GM12878 (cell line): ENCODE data around the gene GHITM. TPM values are rescaled to one million over a fixed set of nuclear protein-coding genes. Genes with fewer than 3 reads are reported as not detected.

ENCODE experiments used
- ATAC-seq: fragments of 200-7000 bp; cut with Tn5 transposase; 3 replicates; pipeline ENCODE4 v1.9.1; 2020; ENCODE audit warnings: mild to moderate bottlenecking, moderate library complexity
- BruUV-seq: library from RNA; stranded (reverse); fragments of 400-500 nt; replicated peaks from 2 replicates; lab custom pipeline; 2021; lab: Mats Ljungman, UMichigan
- CTCF ChIA-PET: fragments of 300-600 bp; sonication (Branson Sonifier 250); formaldehyde crosslinking; extraction: SDS; loops from one replicate; lab custom pipeline; 2021; ENCODE audit warnings: inconsistent platforms; lab: Yijun Ruan, JAX
- POLR2A ChIA-PET: fragments of 350-600 bp; formaldehyde crosslinking; extraction: SDS; loops from one replicate; lab custom pipeline; 2021; ENCODE audit warnings: inconsistent platforms; lab: Charles Lee
- RAD21 ChIA-PET: fragments of 300-600 bp; sonication (Branson Sonifier 250); formaldehyde crosslinking; loops from one replicate; lab custom pipeline; 2023; ENCODE audit warnings: antibody characterized with exemption; ENCODE audit not compliant: unreplicated experiment; lab: Charles Lee
- SMC1A ChIA-PET: fragments of 300-600 bp; sonication (Branson Sonifier 250); formaldehyde crosslinking; loops from one replicate; lab custom pipeline; 2023; ENCODE audit not compliant: unreplicated experiment, uncharacterized antibody; lab: Charles Lee
- DNase-seq: peaks from one replicate; pipeline ENCODE4 v3.0.0-alpha.2; 2011; ENCODE audit warnings: low read depth, low spot score
- FAIRE-seq: peaks from 3 replicates; lab custom pipeline; 2011; peaks lifted over from hg19 to GRCh38; lab: Jason Lieb, UNC
- H2AFZ ChIP-seq: 2 replicates; pipeline ENCODE4 v1.6.0; 2011; ENCODE audit warnings: low read depth, low read length, control low read depth; ENCODE audit not compliant: control insufficient read depth
- H3K27ac ChIP-seq: 2 replicates; pipeline ENCODE4 v1.5.1; 2011; ENCODE audit warnings: control low read depth; ENCODE audit not compliant: control insufficient read depth, insufficient read depth
- H3K27me3 ChIP-seq, 2 experiments: replicated peaks in 1 of 2; 2 replicates each; pipeline versions ENCODE4 v1.6.0 to v1.6.1; 2011; ENCODE audit warnings: low read length in 1 of 2; ENCODE audit not compliant: control insufficient read depth in 2 of 2, insufficient read depth in 2 of 2
- H3K36me3 ChIP-seq, 2 experiments: 2 replicates each; pipeline ENCODE4 v1.5.1; 2011; ENCODE audit warnings: low read length in 1 of 2; ENCODE audit not compliant: control insufficient read depth in 2 of 2, insufficient read depth in 2 of 2
- H3K4me1 ChIP-seq: 2 replicates; pipeline ENCODE4 v1.6.1; 2011; ENCODE audit warnings: mild to moderate bottlenecking, low read length, moderate library complexity, mixed read lengths; ENCODE audit not compliant: control insufficient read depth, insufficient read depth
- H3K4me2 ChIP-seq: 2 replicates; pipeline ENCODE4 v1.6.0; 2011; ENCODE audit warnings: control low read depth; ENCODE audit not compliant: control insufficient read depth, insufficient read depth
- H3K4me3 ChIP-seq: fragments of 200-600 bp; sonication (generic); 2 replicates; pipeline ENCODE4 v1.5.1; 2016
- H3K79me2 ChIP-seq: 2 replicates; pipeline ENCODE4 v1.6.0; 2011; ENCODE audit warnings: low read length; ENCODE audit not compliant: control insufficient read depth, insufficient read depth
- H3K9ac ChIP-seq: 2 replicates; pipeline ENCODE4 v1.8.0; 2011; ENCODE audit warnings: low read length, control low read depth, mixed read lengths; ENCODE audit not compliant: control insufficient read depth, insufficient read depth
- H3K9me3 ChIP-seq: replicated peaks from 3 replicates; pipeline ENCODE4 v1.5.1; 2011; ENCODE audit warnings: mild to moderate bottlenecking, low read length; ENCODE audit not compliant: control insufficient read depth, insufficient read depth
- H4K20me1 ChIP-seq: 2 replicates; pipeline ENCODE4 v1.6.0; 2011; ENCODE audit not compliant: control insufficient read depth, insufficient read depth
- CEBPZ ChIP-seq: fragments of 150-350 bp; IDR thresholded peaks from 2 replicates; pipeline ENCODE4 v1.6.1; 2016; ENCODE audit warnings: low read depth, low read length
- ESRRA ChIP-seq: IDR thresholded peaks from 2 replicates; pipeline ENCODE4 v1.6.1; 2012; ENCODE audit warnings: mild to moderate bottlenecking, low read length, improper control_type of control experiment
- ETV6 ChIP-seq, 2 experiments: fragments of 450-650 bp in 1 of 2; IDR thresholded peaks in 1 of 2; conservative IDR thresholded peaks in 1 of 2; 2 replicates each; pipeline ENCODE4 v1.6.1; 2014; ENCODE audit warnings: antibody characterized with exemption in 1 of 2, borderline replicate concordance in 1 of 2, low read depth in 1 of 2, mild to moderate bottlenecking in 1 of 2, moderate library complexity in 1 of 2
- EZH2 ChIP-seq: IDR thresholded peaks from 2 replicates; pipeline ENCODE4 v1.6.1; 2012; ENCODE audit warnings: low read depth, mild to moderate bottlenecking, control low read depth, inconsistent platforms, low read length, borderline replicate concordance; ENCODE audit not compliant: control insufficient read depth
- FOXM1 ChIP-seq: IDR thresholded peaks from 2 replicates; pipeline ENCODE4 v1.6.1; 2012; ENCODE audit warnings: low read depth, mild to moderate bottlenecking, inconsistent platforms, low read length, moderate library complexity
- HDAC2 ChIP-seq: fragments of 200-600 bp; sonication (generic); IDR thresholded peaks from 2 replicates; pipeline ENCODE4 v1.6.1; 2017
- MEF2A ChIP-seq: IDR thresholded peaks from 2 replicates; pipeline ENCODE4 v1.6.1; 2011; ENCODE audit warnings: low read depth, mild to moderate bottlenecking, low read length, moderate library complexity; ENCODE audit not compliant: insufficient read depth
- NR2F1 ChIP-seq: fragments of 450-650 bp; conservative IDR thresholded peaks from 2 replicates; pipeline ENCODE4 v1.6.1; 2017; ENCODE audit warnings: mild to moderate bottlenecking
- SIX5 ChIP-seq: IDR thresholded peaks from 2 replicates; pipeline ENCODE4 v1.6.1; 2011; ENCODE audit warnings: mild to moderate bottlenecking, low read depth, low read length, moderate library complexity; ENCODE audit not compliant: severe bottlenecking
- ZNF207 ChIP-seq: fragments of 450-650 bp; IDR thresholded peaks from 2 replicates; pipeline ENCODE4 v1.6.1; 2014; ENCODE audit warnings: antibody characterized with exemption, mild to moderate bottlenecking, borderline replicate concordance
- WGBS: methylation state at CpG from one replicate; pipeline ENCODE4 v1.1.6; 2016; ENCODE audit warnings: low lambda C conversion rate; ENCODE audit not compliant: insufficient replicate concordance, insufficient coverage; ENCODE audit errors: missing lambda C conversion rate; 5-methylcytosine and 5-hydroxymethylcytosine counted together
- in situ Hi-C: fragments of 300-500 bp; cut with MboI; formaldehyde crosslinking; loops from 9 replicates; pipeline ENCODE4 v1.14.3; 2018; ENCODE audit warnings: mixed read lengths
- intact Hi-C: fragments of 100-400 bp; cut with micrococcal nuclease; formaldehyde crosslinking; loops from one replicate; pipeline ENCODE4 v1.14.2; 2022; ENCODE audit not compliant: unreplicated experiment
- polyA plus RNA-seq, 11 experiments: library from polyadenylated mRNA; depleted of rRNA in 4 of 11; unstranded in 6 of 11; stranded (reverse) in 5 of 11; fragments of >200 nt; fragmentation: Nextera tagmentation in 4 of 11; fragmentation: Illumina TruSeq in 1 of 11; extraction: Ambion mirVana in 4 of 11; extraction: Trizol in 1 of 11; gene quantifications; 1 replicate in 1 of 11; 2 replicates in 10 of 11; pipeline versions ENCODE4 v1.2.1 to v1.2.3, GENCODE V29; 2011 to 2016; ENCODE audit warnings: inconsistent platforms in 2 of 11, missing spikeins in 2 of 11, low read depth in 1 of 11
- total RNA-seq, 4 experiments: library from RNA; depleted of rRNA in 3 of 4; stranded (reverse); fragments of >200 nt in 3 of 4; fragmentation: Illumina TruSeq in 1 of 4; extraction: Trizol in 1 of 4; gene quantifications; 2 replicates each; pipeline versions ENCODE4 v1.2.1 to v1.2.3, GENCODE V29; 2013 to 2021
- TF ChIP-seq, protein P1 (sequence below): fragments of 450-650 bp; IDR thresholded peaks from 2 replicates; pipeline ENCODE4 v1.6.1; 2017; ENCODE audit warnings: mild to moderate bottlenecking, moderate library complexity
- TF ChIP-seq, protein P2 (sequence below), 3 experiments: IDR thresholded peaks in 2 of 3; conservative IDR thresholded peaks in 1 of 3; 2 replicates each; pipeline ENCODE4 v1.5.1; 2011; ENCODE audit warnings: low read depth in 3 of 3, low read length in 3 of 3, mild to moderate bottlenecking in 3 of 3, control low read depth in 2 of 3, moderate library complexity in 2 of 3, inconsistent platforms in 1 of 3, mixed read lengths in 1 of 3; ENCODE audit not compliant: control insufficient read depth in 2 of 3, insufficient read depth in 1 of 3; ENCODE audit errors: extremely low read depth in 1 of 3

The GHITM gene
- total and polyA plus RNA-seq, 10 of the 15 experiments (the other 5 are each of a cell fraction or from before 2014, with no cell fraction given) = 120 to 501 (median 209) TPM

GRCh38 chr10:84198206-84198915, 59.1 kb downstream of the GHITM start:
- intact Hi-C loops (no loop called here), in situ Hi-C loops (loop anchor here (5.0 kb wide), 1 partner anchor 36 kb away; no protein-coding TSS in a partner anchor)
- BruUV-seq = no TSS peak
- no peak overlapping the region for H3K9ac ChIP-seq
- no peaks in the 10 kb centered on the region for H3K79me2 ChIP-seq
- no peaks in the 10 kb centered on the region for H3K36me3 ChIP-seq
- ChIA-PET CTCF (interaction anchor here (28.3 kb wide), 1 partner anchor 40 kb away, joined by 788 read pairs; no protein-coding TSS in a partner anchor), POLR2A (no interaction called here), SMC1A (interaction anchor here (0.7 to 15.0 kb wide), 3 partner anchors 50 to 162 kb away, joined by 3 to 155 read pairs (median 3); no protein-coding TSS in a partner anchor), RAD21 (interaction anchor here (1.9 kb wide), 1 partner anchor 51 kb away, joined by 7 read pairs; no protein-coding TSS in a partner anchor)
- peaks cover 2% of the 10 kb centered on the region; the same call in 1 of the 2 replicates for H4K20me1 ChIP-seq
- H3K4me2 ChIP-seq = no peak overlapping the region
- 45% methylated on average over 7 of the region's 7 CpGs for WGBS
- H3K4me3 ChIP-seq = no peak overlapping the region
- ATAC-seq = no peak
- H3K27me3 ChIP-seq = peaks cover 18 to 20% of the 10 kb centered on the region in 2 experiments
- H2AFZ ChIP-seq = no peak overlapping the region
- H3K9me3 ChIP-seq = no peaks in the 10 kb centered on the region
- H3K4me1 ChIP-seq = peaks cover 3% of the 10 kb centered on the region
- FAIRE-seq = no peak
- no peak for DNase-seq
- no peak overlapping the region for H3K27ac ChIP-seq
- TF ChIP-seq MEF2A = no peak
- no peak for TF ChIP-seq NR2F1
- no peak for TF ChIP-seq EZH2
- TF ChIP-seq SIX5 = no peak
- no peak for TF ChIP-seq ETV6 (conservative IDR thresholded peaks at IDR 0.05 in 1 of 2, IDR thresholded peaks at IDR 0.05 in 1 of 2; ENCODE audit: borderline replicate concordance in 1 of 2, low read depth in 1 of 2)
- no peak for TF ChIP-seq FOXM1
- TF ChIP-seq CEBPZ = no peak
- no peak for TF ChIP-seq HDAC2
- TF ChIP-seq ESRRA = no peak
- TF ChIP-seq, protein P1, sequence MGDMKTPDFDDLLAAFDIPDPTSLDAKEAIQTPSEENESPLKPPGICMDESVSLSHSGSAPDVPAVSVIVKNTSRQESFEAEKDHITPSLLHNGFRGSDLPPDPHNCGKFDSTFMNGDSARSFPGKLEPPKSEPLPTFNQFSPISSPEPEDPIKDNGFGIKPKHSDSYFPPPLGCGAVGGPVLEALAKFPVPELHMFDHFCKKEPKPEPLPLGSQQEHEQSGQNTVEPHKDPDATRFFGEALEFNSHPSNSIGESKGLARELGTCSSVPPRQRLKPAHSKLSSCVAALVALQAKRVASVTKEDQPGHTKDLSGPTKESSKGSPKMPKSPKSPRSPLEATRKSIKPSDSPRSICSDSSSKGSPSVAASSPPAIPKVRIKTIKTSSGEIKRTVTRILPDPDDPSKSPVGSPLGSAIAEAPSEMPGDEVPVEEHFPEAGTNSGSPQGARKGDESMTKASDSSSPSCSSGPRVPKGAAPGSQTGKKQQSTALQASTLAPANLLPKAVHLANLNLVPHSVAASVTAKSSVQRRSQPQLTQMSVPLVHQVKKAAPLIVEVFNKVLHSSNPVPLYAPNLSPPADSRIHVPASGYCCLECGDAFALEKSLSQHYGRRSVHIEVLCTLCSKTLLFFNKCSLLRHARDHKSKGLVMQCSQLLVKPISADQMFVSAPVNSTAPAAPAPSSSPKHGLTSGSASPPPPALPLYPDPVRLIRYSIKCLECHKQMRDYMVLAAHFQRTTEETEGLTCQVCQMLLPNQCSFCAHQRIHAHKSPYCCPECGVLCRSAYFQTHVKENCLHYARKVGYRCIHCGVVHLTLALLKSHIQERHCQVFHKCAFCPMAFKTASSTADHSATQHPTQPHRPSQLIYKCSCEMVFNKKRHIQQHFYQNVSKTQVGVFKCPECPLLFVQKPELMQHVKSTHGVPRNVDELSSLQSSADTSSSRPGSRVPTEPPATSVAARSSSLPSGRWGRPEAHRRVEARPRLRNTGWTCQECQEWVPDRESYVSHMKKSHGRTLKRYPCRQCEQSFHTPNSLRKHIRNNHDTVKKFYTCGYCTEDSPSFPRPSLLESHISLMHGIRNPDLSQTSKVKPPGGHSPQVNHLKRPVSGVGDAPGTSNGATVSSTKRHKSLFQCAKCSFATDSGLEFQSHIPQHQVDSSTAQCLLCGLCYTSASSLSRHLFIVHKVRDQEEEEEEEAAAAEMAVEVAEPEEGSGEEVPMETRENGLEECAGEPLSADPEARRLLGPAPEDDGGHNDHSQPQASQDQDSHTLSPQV = no peak
- no peak for TF ChIP-seq ZNF207
- TF ChIP-seq, protein P2, sequence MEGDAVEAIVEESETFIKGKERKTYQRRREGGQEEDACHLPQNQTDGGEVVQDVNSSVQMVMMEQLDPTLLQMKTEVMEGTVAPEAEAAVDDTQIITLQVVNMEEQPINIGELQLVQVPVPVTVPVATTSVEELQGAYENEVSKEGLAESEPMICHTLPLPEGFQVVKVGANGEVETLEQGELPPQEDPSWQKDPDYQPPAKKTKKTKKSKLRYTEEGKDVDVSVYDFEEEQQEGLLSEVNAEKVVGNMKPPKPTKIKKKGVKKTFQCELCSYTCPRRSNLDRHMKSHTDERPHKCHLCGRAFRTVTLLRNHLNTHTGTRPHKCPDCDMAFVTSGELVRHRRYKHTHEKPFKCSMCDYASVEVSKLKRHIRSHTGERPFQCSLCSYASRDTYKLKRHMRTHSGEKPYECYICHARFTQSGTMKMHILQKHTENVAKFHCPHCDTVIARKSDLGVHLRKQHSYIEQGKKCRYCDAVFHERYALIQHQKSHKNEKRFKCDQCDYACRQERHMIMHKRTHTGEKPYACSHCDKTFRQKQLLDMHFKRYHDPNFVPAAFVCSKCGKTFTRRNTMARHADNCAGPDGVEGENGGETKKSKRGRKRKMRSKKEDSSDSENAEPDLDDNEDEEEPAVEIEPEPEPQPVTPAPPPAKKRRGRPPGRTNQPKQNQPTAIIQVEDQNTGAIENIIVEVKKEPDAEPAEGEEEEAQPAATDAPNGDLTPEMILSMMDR (IDR thresholded peaks at IDR 0.05 in 2 of 3, conservative IDR thresholded peaks at IDR 0.05 in 1 of 3; ENCODE audit: control insufficient read depth in 2 of 3, extremely low read depth in 1 of 3, insufficient read depth in 1 of 3, low read depth in 3 of 3, low read length in 3 of 3) = no peak
